Measurements from ENCODE around the gene TTC27. TPM values are rescaled to one million over a fixed set of nuclear protein-coding genes. Genes with fewer than 3 reads are reported as not detected.

The TTC27 gene
- polyA plus RNA-seq, 1 donor from 2014 or later: 11.1 TPM

DNA sequence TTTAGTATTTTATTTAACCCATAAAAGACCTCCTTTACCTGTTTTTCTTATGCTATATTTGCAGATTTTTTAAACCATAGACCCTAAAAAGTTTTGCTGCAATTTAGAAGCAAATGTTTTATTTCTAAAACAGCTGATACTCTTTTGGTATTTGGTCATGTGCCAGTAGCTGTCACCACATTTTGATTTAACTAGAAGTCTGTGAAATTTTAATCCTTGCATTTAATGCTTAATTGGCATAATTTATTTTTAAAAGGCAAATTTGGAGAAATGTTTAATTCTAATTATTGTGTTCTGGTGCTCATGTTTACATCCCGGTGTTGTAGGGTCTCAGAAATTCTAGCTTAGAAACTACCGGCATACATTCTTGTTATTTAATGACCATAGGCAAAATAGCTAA, 111.8 kb downstream of the TTC27 start:
- no peak overlapping the region for H3K9ac ChIP-seq (ENCODE audit: low read length)
- TF ChIP-seq, protein P1, sequence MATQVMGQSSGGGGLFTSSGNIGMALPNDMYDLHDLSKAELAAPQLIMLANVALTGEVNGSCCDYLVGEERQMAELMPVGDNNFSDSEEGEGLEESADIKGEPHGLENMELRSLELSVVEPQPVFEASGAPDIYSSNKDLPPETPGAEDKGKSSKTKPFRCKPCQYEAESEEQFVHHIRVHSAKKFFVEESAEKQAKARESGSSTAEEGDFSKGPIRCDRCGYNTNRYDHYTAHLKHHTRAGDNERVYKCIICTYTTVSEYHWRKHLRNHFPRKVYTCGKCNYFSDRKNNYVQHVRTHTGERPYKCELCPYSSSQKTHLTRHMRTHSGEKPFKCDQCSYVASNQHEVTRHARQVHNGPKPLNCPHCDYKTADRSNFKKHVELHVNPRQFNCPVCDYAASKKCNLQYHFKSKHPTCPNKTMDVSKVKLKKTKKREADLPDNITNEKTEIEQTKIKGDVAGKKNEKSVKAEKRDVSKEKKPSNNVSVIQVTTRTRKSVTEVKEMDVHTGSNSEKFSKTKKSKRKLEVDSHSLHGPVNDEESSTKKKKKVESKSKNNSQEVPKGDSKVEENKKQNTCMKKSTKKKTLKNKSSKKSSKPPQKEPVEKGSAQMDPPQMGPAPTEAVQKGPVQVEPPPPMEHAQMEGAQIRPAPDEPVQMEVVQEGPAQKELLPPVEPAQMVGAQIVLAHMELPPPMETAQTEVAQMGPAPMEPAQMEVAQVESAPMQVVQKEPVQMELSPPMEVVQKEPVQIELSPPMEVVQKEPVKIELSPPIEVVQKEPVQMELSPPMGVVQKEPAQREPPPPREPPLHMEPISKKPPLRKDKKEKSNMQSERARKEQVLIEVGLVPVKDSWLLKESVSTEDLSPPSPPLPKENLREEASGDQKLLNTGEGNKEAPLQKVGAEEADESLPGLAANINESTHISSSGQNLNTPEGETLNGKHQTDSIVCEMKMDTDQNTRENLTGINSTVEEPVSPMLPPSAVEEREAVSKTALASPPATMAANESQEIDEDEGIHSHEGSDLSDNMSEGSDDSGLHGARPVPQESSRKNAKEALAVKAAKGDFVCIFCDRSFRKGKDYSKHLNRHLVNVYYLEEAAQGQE (IDR thresholded peaks at IDR 0.05; ENCODE audit: borderline replicate concordance): no peak
- no peak for TF ChIP-seq EZH2 (IDR thresholded peaks at IDR 0.05; ENCODE audit: borderline replicate concordance, insufficient read depth, low read length, poor library complexity, severe bottlenecking)
- TF ChIP-seq, protein P2, sequence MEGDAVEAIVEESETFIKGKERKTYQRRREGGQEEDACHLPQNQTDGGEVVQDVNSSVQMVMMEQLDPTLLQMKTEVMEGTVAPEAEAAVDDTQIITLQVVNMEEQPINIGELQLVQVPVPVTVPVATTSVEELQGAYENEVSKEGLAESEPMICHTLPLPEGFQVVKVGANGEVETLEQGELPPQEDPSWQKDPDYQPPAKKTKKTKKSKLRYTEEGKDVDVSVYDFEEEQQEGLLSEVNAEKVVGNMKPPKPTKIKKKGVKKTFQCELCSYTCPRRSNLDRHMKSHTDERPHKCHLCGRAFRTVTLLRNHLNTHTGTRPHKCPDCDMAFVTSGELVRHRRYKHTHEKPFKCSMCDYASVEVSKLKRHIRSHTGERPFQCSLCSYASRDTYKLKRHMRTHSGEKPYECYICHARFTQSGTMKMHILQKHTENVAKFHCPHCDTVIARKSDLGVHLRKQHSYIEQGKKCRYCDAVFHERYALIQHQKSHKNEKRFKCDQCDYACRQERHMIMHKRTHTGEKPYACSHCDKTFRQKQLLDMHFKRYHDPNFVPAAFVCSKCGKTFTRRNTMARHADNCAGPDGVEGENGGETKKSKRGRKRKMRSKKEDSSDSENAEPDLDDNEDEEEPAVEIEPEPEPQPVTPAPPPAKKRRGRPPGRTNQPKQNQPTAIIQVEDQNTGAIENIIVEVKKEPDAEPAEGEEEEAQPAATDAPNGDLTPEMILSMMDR (IDR thresholded peaks at IDR 0.05; ENCODE audit: poor library complexity, severe bottlenecking): no peak
- TF ChIP-seq RAD21 (conservative IDR thresholded peaks at IDR 0.05): no peak
- no peak for TF ChIP-seq MXI1 (conservative IDR thresholded peaks at IDR 0.05; ENCODE audit: poor library complexity, severe bottlenecking)
- TF ChIP-seq TAF1 (IDR thresholded peaks at IDR 0.05; ENCODE audit: low read depth): no peak
- no peak for TF ChIP-seq POLR2AphosphoS5 (IDR thresholded peaks at IDR 0.05)
- no peak for TF ChIP-seq EP300 (conservative IDR thresholded peaks at IDR 0.05; ENCODE audit: poor library complexity, severe bottlenecking)
- no peak for TF ChIP-seq SMC3 (conservative IDR thresholded peaks at IDR 0.05; ENCODE audit: poor library complexity)
- no peak overlapping the region for H3K4me3 ChIP-seq (ENCODE audit: low read length)
- no peak overlapping the region for H3K4me2 ChIP-seq (ENCODE audit: low read length)
- H3K9me2 ChIP-seq (ENCODE audit: insufficient read depth, low read length): no peaks in the 10 kb centered on the region
- H2AFZ ChIP-seq (ENCODE audit: low read depth, low read length): no peak overlapping the region
- no peaks in the 10 kb centered on the region for H4K20me1 ChIP-seq (ENCODE audit: insufficient read depth)
- no peaks in the 10 kb centered on the region for H3K79me2 ChIP-seq (replicated peaks; ENCODE audit: insufficient read depth, low read length)
- no peaks in the 10 kb centered on the region for H3K9me3 ChIP-seq (ENCODE audit: low read length)
- no peak overlapping the region for H3K27ac ChIP-seq (ENCODE audit: low read length)
- H3F3A ChIP-seq (ENCODE audit: insufficient read depth, low read length, poor library complexity, severe bottlenecking): no peaks in the 10 kb centered on the region
- H3K36me3 ChIP-seq (ENCODE audit: insufficient read depth, low read length): no peaks in the 10 kb centered on the region
- H3K27me3 ChIP-seq (ENCODE audit: insufficient read depth, low read depth, low read length): no peaks in the 10 kb centered on the region

DNA sequence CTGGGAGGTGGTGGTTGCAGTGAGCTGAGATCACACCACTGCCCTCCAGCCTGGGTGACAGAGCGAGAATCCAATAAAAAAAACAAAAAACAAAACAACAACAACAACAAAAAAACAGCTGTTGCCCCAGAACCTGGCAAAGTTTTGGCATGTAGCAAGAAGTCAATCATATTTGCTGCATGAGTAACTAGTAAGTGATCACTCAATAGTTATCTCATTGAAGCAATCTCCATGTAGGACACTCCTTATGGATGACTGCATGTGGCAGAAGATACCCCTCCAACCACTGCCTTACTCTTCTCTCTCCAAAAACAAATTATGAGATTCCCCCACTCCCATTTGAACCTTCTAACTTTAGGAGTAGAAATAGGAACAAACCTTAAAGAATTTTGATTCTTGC, 113.7 kb downstream of the TTC27 start:
- H3K36me3 ChIP-seq (ENCODE audit: insufficient read depth, low read length): no peaks in the 10 kb centered on the region
- no peak for TF ChIP-seq MXI1 (conservative IDR thresholded peaks at IDR 0.05; ENCODE audit: poor library complexity, severe bottlenecking)
- H3K9me3 ChIP-seq (ENCODE audit: low read length): no peaks in the 10 kb centered on the region
- H3K4me3 ChIP-seq (ENCODE audit: low read length): no peak overlapping the region
- H3K79me2 ChIP-seq (replicated peaks; ENCODE audit: insufficient read depth, low read length): no peaks in the 10 kb centered on the region
- H3K9ac ChIP-seq (ENCODE audit: low read length): no peak overlapping the region
- H3K27me3 ChIP-seq (ENCODE audit: insufficient read depth, low read depth, low read length): no peaks in the 10 kb centered on the region
- H2AFZ ChIP-seq (ENCODE audit: low read depth, low read length): no peak overlapping the region
- no peak overlapping the region for H3K27ac ChIP-seq (ENCODE audit: low read length)
- H3K9me2 ChIP-seq (ENCODE audit: insufficient read depth, low read length): no peaks in the 10 kb centered on the region
- H3K4me2 ChIP-seq (ENCODE audit: low read length): no peak overlapping the region
- no peaks in the 10 kb centered on the region for H3F3A ChIP-seq (ENCODE audit: insufficient read depth, low read length, poor library complexity, severe bottlenecking)
- no peaks in the 10 kb centered on the region for H4K20me1 ChIP-seq (ENCODE audit: insufficient read depth)

DNA sequence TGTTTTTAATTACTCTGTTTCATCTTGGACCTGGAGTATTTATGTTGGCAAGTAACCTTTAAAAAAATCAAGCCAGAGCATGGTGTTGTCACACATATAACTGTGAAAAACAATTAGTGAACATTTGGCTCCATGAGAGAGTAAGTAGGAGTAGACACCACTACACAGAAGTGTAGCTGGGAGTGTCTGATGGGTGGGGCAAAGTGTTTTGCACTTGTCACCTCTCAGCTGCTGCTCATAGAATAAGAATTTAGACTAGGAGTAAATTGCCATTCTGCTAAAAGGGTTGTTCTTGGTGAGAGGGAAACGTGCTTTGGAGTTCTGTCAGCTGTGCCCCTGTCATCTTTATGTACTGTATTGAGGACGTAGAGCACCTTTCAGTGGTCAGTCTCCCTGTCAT, 114.5 kb downstream of the TTC27 start:
- no peak overlapping the region for H3K4me3 ChIP-seq (ENCODE audit: low read length)
- H3K79me2 ChIP-seq (replicated peaks; ENCODE audit: insufficient read depth, low read length): no peaks in the 10 kb centered on the region
- H2AFZ ChIP-seq (ENCODE audit: low read depth, low read length): no peak overlapping the region
- no peak overlapping the region for H3K4me2 ChIP-seq (ENCODE audit: low read length)
- H3K27ac ChIP-seq (ENCODE audit: low read length): no peak overlapping the region
- no peaks in the 10 kb centered on the region for H3K9me2 ChIP-seq (ENCODE audit: insufficient read depth, low read length)
- no peaks in the 10 kb centered on the region for H3F3A ChIP-seq (ENCODE audit: insufficient read depth, low read length, poor library complexity, severe bottlenecking)
- TF ChIP-seq TAF1 (IDR thresholded peaks at IDR 0.05; ENCODE audit: low read depth) (no peak), RAD21 (conservative IDR thresholded peaks at IDR 0.05) (no peak), SMC3 (conservative IDR thresholded peaks at IDR 0.05; ENCODE audit: poor library complexity) (no peak)
- no peaks in the 10 kb centered on the region for H3K36me3 ChIP-seq (ENCODE audit: insufficient read depth, low read length)
- no peaks in the 10 kb centered on the region for H4K20me1 ChIP-seq (ENCODE audit: insufficient read depth)
- H3K9me3 ChIP-seq (ENCODE audit: low read length): no peaks in the 10 kb centered on the region
- no peaks in the 10 kb centered on the region for H3K27me3 ChIP-seq (ENCODE audit: insufficient read depth, low read depth, low read length)
- no peak overlapping the region for H3K9ac ChIP-seq (ENCODE audit: low read length)

Data from neural cell (in vitro differentiated cells).